GM18951 (cell line): ENCODE results near the gene ZFX.
A peak's percentile ranks its signal among the peaks of the same experiment; 100 is the strongest.
"Not testable (repeated sequence)": the region's sequence is repeated elsewhere in the genome, so short reads cannot be mapped to it uniquely, and the experiment has no call there.

Experiments
- POLR2A ChIP-seq: IDR thresholded peaks from 4 replicates; pipeline ENCODE4 v1.6.1; 2011; ENCODE audit warnings: mild to moderate bottlenecking; ENCODE audit not compliant: insufficient read length, insufficient read depth; ENCODE audit errors: extremely low read depth
- in situ Hi-C: fragments of 300-500 bp; cut with MboI; formaldehyde crosslinking; loops from one replicate; pipeline ENCODE4 v1.12.0; 2022; ENCODE audit warnings: low sequenced_read_pairs, mixed read lengths, inconsistent platforms; ENCODE audit not compliant: unreplicated experiment

Gene ZFX

DNA sequence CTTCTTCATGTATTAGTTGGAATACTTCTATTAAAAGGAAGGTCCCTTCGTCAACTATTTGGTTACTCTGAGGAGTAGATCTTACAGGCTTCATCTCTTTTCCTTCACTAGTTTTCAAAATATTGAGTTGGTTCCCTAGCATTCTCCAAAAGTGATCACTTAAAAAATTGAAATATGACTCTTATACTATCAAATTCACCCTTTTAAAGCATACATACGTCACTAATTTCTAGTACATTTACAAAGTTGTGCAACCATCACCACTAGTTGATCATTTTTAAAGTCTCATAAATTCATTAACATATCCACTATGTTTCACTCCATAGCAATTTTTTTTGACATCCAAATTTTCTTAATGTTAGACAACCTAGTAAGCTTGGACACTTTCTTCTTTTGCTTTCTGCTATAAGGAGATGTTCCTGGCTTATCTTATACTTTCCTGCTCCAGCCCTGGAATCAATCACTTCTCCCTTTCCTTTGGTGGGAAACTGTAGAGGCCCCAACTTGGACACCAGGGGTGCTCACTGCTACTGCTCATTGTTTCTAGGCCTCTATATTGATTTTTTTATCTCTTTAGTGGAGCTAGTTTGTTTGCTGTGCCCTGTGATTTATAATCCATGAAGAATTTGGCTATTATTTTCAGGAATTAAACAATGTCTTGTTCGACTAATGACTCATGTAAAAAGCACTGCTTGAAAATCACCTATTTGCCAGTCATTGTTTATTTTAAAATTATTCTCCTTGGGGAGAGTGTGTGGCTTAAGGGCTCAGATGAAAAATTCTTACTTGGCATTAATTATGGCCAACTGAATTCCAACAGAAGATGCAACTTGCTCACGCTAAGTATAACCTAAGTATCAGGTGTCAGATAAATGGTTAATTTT lies 4.0 kb upstream of the ZFX start:
- in situ Hi-C loops = no loop called here

DNA sequence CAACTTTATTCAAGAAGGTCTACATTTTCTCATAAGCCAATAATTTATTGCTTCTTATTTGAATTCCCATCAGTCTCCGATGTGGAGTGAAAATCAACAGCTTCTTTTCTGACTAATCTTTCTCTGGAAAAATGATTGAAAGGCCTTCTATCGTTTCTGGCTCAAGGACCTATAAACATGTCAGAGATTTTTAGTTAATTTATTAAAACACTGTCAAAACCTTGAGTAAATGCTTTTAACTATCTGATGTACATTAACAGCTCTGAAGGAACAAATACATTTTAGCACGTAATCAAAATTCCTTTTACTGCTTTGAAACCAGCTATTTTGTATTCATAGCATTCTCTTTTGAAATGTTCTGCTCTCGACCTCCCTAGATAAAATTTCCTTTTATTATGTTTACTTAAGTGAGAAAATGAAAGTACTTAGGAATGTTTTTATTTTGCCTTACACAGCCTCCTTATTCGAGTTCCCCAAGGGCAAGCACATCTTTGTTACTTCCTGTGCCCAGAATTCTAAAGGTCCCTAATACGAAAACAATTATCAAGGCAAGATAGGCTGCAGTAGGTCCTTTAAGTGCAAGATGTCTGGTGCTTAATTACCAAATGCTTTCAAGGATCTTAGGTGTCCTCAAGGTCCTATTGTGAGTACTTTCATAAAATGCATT lies 3.1 kb upstream of the ZFX start:
- in situ Hi-C loops = no loop called here
- TF ChIP-seq POLR2A = no peak

More for the DNA sequence above, 4.0 kb upstream of the ZFX start:
- TF ChIP-seq POLR2A = no peak

- in situ Hi-C loops = no loop called here
- TF ChIP-seq POLR2A = no peak
Observed at GRCh38 chrX:24147165-24147564, 2.4 kb upstream of the ZFX start.

DNA sequence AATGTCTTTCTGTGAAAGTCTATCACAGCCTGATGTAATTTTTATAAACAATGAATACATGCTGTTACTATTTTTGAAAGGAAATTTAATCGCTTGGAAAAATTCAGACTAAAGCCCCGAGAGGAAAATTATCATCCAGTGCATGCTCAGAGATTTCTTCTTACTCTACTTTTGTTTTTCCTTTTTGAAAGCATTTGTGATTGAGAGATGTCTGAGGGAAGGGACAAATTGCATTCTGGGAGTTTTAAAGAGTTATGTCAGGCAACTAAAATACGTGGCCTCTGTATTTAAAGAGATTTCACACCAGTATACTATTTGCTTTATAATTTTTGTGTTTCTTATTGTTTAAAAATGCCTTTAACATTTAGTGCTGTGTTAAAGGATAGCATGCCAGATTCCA lies 1.4 kb upstream of the ZFX start:
- TF ChIP-seq POLR2A = no peak
- in situ Hi-C loops = no loop called here

DNA sequence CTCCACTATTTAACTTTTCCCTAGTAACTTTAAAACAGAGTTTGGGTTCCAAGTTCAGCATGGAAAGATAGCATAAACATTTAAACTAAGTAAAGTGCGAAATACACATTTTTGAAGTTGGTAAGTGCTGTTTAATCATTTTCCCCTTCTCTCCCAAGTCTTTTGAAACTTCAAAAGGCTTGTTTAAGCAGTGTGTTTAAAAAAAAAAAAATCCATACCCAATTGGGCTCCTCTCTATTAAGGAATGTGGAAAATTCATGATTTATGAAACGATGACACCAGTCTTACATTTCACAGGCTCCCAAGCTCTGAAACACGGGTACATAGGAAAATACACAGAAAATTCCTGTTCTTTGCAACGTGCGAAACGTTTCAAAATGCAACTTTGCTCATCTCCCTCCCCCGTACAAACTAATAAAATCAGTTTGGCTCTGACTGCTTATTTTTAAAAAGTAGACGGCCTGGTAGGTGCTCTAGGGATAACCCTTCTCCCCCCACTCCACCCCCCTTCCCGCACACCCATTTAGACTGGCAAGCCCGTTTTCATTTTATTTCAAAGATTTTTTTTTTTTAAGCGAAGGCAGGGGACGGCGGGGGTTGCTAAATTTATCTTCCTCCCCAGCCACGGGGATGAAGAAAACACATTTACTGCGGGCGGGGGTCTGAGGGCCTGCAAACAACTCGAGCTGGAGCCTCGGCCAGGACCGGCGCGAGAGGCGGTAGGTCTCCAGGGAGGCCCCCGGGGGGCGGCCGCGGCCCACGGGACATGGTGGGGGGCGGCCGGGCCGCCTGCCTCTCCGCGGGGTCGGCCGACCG lies 786 bp upstream of the ZFX start:
- TF ChIP-seq POLR2A = no peak
- in situ Hi-C loops = no loop called here

GRCh38 chrX:24150051-24150790 lies 692 bp downstream of the ZFX start:
- in situ Hi-C loops = no loop called here
- peak; percentile 60 for TF ChIP-seq POLR2A

GRCh38 chrX:24150898-24151297 lies 1.4 kb downstream of the ZFX start:
- TF ChIP-seq POLR2A = no peak
- in situ Hi-C loops = no loop called here

DNA sequence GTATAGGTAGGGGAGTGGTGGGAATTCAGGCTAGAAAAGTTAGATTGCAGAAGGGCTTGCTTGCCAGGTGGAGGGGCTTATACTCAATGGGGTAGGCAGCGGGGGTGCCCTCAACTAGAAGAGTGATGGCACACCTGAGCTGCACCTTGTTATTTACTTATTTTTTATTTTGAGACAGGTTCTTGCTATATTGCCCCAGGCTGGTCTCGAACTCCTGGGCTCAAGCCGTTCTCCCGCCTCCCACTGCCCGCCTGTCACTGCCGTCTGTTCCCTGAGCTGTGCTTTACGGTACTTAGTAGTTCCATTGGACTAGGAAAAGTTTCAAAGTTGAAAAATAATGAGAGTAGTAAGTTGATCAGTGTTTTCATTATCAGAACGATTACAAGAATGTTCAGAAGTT lies 2.0 kb downstream of the ZFX start:
- TF ChIP-seq POLR2A = no peak
- in situ Hi-C loops = no loop called here

GRCh38 chrX:24153178-24153795 lies 3.8 kb downstream of the ZFX start:
- TF ChIP-seq POLR2A = no peak
- in situ Hi-C loops = no loop called here

DNA sequence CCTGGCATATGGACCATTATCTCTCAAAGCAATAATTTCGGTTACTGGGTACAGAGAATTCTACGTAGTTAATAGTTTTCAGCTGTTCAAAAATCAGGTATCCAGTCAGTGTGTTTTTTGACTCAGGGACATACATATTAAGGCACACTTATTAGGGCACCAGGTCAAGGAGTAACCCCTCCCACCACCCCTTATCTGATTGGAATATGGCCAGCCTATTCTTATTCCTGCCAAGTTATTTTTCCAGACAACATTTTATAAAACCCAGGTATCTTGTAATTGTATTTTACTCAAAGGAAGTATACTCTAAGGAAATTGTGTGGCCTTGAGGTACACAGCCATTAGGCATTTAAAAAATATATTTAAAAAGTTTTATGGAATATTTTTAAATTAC lies 4.3 kb downstream of the ZFX start:
- TF ChIP-seq POLR2A = no peak
- in situ Hi-C loops = no loop called here

GRCh38 chrX:24154490-24155034 lies 5.0 kb downstream of the ZFX start:
- in situ Hi-C loops = no loop called here
- no peak for TF ChIP-seq POLR2A

GRCh38 chrX:24155747-24156146 lies 6.2 kb downstream of the ZFX start:
- in situ Hi-C loops = not testable (repeated sequence)
